ENCODE measurements around the gene DUSP8.
"Not testable (repeated sequence)": the region's sequence is repeated elsewhere in the genome, so short reads cannot be mapped to it uniquely, and the experiment has no call there.

DUSP8 gene

GRCh38 chr11:1514336-1515061 is 57.6 kb downstream of the DUSP8 start:
- DNase-seq (ENCODE audit: low spot score): no peak

DNA sequence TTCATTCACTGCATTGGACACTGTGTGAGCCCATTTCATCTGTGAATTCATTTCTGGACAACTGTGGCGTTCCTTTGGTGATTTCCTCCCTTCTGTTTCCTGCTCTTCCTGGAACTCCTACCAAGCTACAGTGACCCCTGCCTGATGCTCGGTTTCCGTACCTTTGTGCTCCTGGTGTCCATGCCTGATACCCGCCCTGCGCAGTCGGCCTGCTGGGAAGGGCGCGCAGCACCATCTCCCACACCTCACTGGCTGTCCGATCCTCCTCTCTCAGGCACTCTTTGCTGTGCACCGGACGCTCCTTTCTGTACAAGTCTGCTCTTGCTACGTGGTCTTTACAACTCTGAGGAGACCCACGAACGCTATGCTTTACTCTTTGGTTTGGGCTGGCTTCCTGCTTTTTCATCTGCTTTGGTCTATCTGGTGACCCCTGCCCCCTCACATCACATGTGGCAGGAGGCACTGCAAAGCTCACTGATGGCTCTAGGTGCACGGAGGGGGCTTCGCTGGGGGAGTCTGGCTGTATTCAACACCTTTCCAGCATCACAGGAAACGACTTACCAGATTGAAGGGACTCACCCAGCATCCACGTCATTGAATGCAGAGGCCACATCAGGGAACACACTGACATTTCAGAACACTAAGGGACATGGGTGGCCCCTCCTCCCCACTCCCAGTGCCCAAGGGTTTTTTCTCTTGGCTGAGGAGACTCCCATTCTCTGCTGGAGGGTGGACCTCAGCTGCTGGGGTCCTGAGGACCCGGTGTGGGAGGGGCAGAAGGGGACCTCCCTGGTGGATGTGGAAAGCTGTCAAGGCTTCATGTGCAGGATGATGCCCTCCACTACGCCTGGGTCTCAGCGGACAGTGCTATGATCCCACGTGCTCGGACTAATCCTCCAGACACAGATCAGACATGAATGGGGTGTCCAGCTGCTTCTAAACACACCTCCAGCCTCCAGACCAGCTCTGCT is 58.5 kb downstream of the DUSP8 start:
- no peak for DNase-seq (ENCODE audit: low spot score)

DNA sequence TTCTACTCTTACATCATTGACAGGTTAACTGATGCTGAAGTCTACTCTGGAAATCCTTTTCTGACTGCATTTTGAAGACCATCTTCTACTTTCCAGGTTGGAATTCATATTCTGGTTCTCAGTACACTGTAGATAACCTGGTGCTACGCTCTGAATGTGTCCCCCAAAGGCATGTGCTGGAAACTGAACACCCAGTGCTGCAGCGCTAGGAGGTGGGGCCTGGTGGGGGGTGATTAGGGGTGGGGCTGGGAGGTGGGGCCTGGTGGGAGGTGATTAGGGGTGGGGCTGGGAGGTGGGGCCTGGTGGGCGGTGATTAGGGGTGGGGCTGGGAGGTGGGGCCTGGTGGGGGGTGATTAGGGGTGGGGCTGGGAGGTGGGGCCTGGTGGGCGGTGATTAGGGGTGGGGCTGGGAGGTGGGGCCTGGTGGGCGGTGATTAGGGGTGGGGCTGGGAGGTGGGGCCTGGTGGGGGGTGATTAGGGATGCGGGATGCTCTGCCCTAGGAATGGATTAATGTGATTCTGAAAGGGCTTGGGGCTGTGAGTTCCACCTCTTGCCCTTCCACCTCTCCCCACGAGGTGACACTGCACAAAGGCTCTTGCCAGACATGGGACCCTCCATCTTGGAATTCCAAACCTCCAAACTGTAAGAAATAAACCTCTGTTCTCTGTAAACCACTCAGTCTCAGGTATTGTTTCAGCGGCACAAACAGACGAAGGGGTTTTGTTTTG is 59.4 kb downstream of the DUSP8 start:
- DNase-seq (ENCODE audit: low spot score): not testable (repeated sequence)

- no peak for DNase-seq (ENCODE audit: low spot score)
Observed at GRCh38 chr11:1511937-1512496, 60.1 kb downstream of the DUSP8 start.

GRCh38 chr11:1510928-1511327 is 61.1 kb downstream of the DUSP8 start:
- no peak for DNase-seq (ENCODE audit: low spot score)

DNA sequence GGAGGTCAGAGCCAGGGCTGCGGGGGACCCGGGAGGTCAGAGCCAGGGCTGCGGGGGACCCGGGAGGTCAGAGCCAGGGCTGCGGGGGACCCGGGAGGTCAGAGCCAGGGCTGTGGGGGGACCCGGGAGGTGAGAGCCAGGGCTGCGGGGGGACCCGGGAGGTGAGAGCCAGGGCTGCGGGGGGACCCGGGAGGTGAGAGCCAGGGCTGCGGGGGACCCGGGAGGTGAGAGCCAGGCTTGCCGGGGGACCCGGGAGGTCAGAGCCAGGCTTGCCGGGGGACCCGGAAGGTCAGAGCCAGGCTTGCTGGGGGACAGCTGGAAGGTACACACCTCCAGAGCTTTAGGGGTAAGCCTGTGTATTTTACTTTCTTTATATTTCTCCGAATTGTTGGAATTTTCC is 61.7 kb downstream of the DUSP8 start:
- DNase-seq (ENCODE audit: low spot score): not testable (repeated sequence)

DNA sequence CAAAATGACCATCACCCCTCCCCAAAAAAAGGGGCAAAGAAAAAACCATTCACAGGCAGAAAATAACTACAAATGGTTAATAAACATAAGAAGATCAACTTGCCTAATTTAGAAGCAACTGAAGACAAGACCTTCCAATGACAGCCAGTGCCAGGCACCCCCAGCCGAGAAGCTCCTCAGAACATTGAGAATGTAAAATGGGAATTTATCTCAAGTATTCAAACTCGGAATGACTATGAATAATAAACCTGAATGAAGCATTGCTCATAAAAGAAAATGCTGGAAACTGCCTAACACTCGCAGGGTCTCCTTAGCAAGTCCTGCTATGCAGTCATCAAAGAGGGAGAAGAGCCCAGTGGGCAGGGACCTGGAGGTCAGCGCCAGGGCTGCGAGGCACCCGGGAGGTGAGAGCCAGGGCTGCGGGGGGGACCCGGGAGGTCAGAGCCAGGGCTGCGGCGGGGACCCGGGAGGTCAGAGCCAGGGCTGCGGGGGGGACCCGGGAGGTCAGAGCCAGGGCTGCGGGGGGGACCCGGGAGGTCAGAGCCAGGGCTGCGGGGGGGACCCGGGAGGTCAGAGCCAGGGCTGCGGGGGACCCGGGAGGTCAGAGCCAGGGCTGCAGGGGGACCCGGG is 62.3 kb downstream of the DUSP8 start:
- no peak for DNase-seq (ENCODE audit: low spot score)

GRCh38 chr11:1508986-1509385 is 63.1 kb downstream of the DUSP8 start:
- no peak for DNase-seq (ENCODE audit: low spot score)

DNA sequence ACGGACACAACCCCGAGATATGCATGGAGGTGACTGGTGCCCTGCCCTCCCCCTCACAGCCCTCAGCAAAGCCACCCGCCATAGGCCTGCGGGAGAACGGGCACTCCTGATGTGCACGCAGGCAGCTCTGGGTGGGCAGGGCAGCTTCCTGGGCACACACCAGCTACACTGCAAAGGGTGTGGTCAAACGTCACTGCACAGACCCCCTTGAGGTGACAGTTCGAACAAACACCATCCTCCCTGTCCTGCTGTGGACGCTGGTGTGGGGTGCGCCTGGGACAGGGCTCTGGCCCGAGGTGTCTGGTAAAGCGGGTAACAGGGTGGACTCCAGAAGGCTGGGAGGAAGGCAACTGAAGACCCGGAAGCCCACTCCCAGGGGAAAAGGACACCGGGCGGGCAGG is 63.6 kb downstream of the DUSP8 start:
- no peak for DNase-seq (ENCODE audit: low spot score)

- no peak for DNase-seq (ENCODE audit: low spot score)
Observed at GRCh38 chr11:1507381-1508140, 64.5 kb downstream of the DUSP8 start.

DNA sequence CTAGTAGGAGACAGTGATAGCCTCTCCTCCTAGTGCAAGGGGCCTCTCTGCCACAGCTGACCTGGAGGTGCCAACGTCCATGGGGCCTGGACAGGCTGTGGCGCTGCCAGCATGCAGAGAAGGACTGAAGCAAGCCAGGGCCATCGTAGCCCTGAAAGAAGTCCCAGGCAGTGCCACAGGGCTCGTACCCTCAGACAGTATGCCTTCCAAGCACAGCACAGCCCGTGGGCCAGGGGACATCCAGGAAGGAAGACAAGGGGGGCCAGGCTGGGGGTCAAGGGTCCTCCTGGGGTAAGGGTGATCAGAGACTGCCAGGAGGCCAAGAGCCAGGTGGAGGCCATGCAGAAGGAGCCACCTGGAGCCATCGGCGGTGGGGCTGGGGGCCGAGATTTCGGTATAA is 65.1 kb downstream of the DUSP8 start:
- DNase-seq (ENCODE audit: low spot score): no peak

DNA sequence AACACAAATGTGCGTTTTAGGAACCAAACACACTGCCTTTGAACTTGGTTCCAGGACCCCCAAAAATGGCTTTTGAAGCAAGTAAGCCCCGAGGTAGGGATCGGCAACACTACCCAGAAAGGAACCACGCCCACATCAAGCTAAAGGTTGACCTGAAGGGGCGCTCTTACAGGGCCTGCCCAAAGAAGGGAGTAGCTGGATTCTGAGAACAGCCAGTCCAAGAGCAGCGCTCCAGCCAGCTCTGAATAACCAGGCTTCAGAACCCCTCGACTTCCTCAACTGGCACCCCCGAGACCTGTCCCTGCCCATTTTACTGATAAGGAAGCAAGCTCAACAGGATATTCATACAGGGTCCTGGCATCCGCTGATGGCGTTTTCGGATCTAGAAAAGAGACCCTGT is 66.6 kb downstream of the DUSP8 start:
- DNase-seq (ENCODE audit: low spot score): no peak

- no peak for DNase-seq (ENCODE audit: low spot score)
Observed at GRCh38 chr11:1504581-1505290, 67.3 kb downstream of the DUSP8 start.

GRCh38 chr11:1504138-1504537 is 67.9 kb downstream of the DUSP8 start:
- DNase-seq (ENCODE audit: low spot score): no peak

Data from ecto neural progenitor cell (in vitro differentiated cells).